Stimulated activated CD4-positive, alpha-beta T cell treated with anti-CD3 and anti-CD28 coated beads, Interleukin-1b, Interleukin-23, amount 100 ng/mL, for 4 hours (primary cell): ENCODE results near the gene PUDP.

ENCODE experiments used
- DNase-seq, 2 donors: peaks; one replicate each; pipeline ENCODE4 v3.0.0-alpha.2; 2020; ENCODE audit warnings: low read depth in 2 of 2

PUDP gene

GRCh38 chrX:7074148-7074907 is 73.6 kb downstream of the PUDP start:
- no peak for DNase-seq

- no peak for DNase-seq
Observed at GRCh38 chrX:7073336-7073735, 74.6 kb downstream of the PUDP start.

GRCh38 chrX:7072856-7073255 is 75.1 kb downstream of the PUDP start:
- no peak for DNase-seq

- DNase-seq = no peak
Observed at GRCh38 chrX:7071390-7071789, 76.6 kb downstream of the PUDP start.

- DNase-seq = no peak
Observed at GRCh38 chrX:7069556-7069955, 78.4 kb downstream of the PUDP start.

GRCh38 chrX:7068939-7069367 is 79.0 kb downstream of the PUDP start:
- no peak for DNase-seq

GRCh38 chrX:7067256-7067655 is 80.7 kb downstream of the PUDP start:
- no peak for DNase-seq

GRCh38 chrX:7065473-7065872 is 82.5 kb downstream of the PUDP start:
- no peak for DNase-seq

- no peak for DNase-seq
Observed at GRCh38 chrX:7062903-7063302, 85.0 kb downstream of the PUDP start.

GRCh38 chrX:7062276-7062675 is 85.7 kb downstream of the PUDP start:
- DNase-seq = no peak

GRCh38 chrX:7061429-7061828 is 86.5 kb downstream of the PUDP start:
- DNase-seq = no peak

GRCh38 chrX:7060444-7060843 is 87.5 kb downstream of the PUDP start:
- no peak for DNase-seq

- no peak for DNase-seq
Observed at GRCh38 chrX:7059859-7060258, 88.1 kb downstream of the PUDP start.

GRCh38 chrX:7059214-7059838 is 88.6 kb downstream of the PUDP start:
- DNase-seq = no peak

- DNase-seq = no peak
Observed at GRCh38 chrX:7055386-7056137, 92.4 kb downstream of the PUDP start.

- DNase-seq = no peak
Observed at GRCh38 chrX:7054219-7055216, 93.4 kb downstream of the PUDP start.

- DNase-seq = no peak
Observed at GRCh38 chrX:7052541-7052940, 95.4 kb downstream of the PUDP start.

- DNase-seq = no peak
Observed at GRCh38 chrX:7050271-7050670, 97.7 kb downstream of the PUDP start.

GRCh38 chrX:7047951-7048350 is 100.0 kb downstream of the PUDP start:
- DNase-seq = no peak

- no peak for DNase-seq
Observed at GRCh38 chrX:7045238-7045955, 102.6 kb downstream of the PUDP start.
